Kidney epithelial cell (primary cell): Measurements from ENCODE around the gene CFL2. TPM values are rescaled to one million over a fixed set of nuclear protein-coding genes. Genes with fewer than 3 reads are reported as not detected.

Experiments
- DNase-seq: peaks from one replicate; pipeline ENCODE4 v3.0.0-alpha.2; 2010; ENCODE audit warnings: low read depth
- H3K27me3 ChIP-seq: 2 replicates; pipeline ENCODE4 v1.6.0; 2011; ENCODE audit warnings: low read length; ENCODE audit not compliant: control insufficient read depth, insufficient read depth
- H3K36me3 ChIP-seq: 2 replicates; pipeline ENCODE4 v1.5.1; 2011; ENCODE audit warnings: low read length; ENCODE audit not compliant: control insufficient read depth, insufficient read depth
- H3K4me3 ChIP-seq: 2 replicates; pipeline ENCODE4 v1.5.1; 2011; ENCODE audit warnings: low read depth, mild to moderate bottlenecking, control low read depth, low read length
- CTCF ChIP-seq: IDR thresholded peaks from 2 replicates; pipeline ENCODE4 v1.5.1; 2011; ENCODE audit warnings: mild to moderate bottlenecking, moderate library complexity, low read length, control low read depth, inconsistent platforms; ENCODE audit not compliant: insufficient read depth, poor library complexity, severe bottlenecking
- total RNA-seq: library from RNA; depleted of rRNA; stranded (reverse); fragments of >200 nt; gene quantifications from 2 replicates; pipeline ENCODE4 v1.2.3, GENCODE V29; 2015

CFL2 gene
- total RNA-seq, 1 donor from 2014 or later, result 32.4 TPM

- DNase-seq, result no peak
- Histone ChIP-seq H3K36me3 (no peaks in the 10 kb centered on the region), H3K27me3 (no peaks in the 10 kb centered on the region), H3K4me3 (no peak overlapping the region)
- TF ChIP-seq CTCF, result no peak
Observed at GRCh38 chr14:34660796-34661195, 53.6 kb downstream of the CFL2 start.

Other genes with a start within 250 kb of the CFL2 start
- 35.4 and 43.8 TPM in 2 replicates for gene EAPP, start 174.9 kb downstream of the CFL2 start, total RNA-seq
- gene SNX6, start 84.4 kb downstream of the CFL2 start, total RNA-seq, result 185 and 267 TPM in 2 replicates
- gene BAZ1A, start 160.8 kb upstream of the CFL2 start, total RNA-seq, result 36.1 and 44.2 TPM in 2 replicates